Hepatocyte (in vitro differentiated cells): ENCODE measurements around the gene RNFT2. TPM values are rescaled to one million over a fixed set of nuclear protein-coding genes. Genes with fewer than 3 reads are reported as not detected.

ENCODE experiments used
- DNase-seq: peaks from one replicate; pipeline ENCODE4 v3.0.0-alpha.2; 2016; ENCODE audit warnings: low spot score
- H2AFZ ChIP-seq: fragments of 200-600 bp; sonication (generic); 2 replicates; pipeline ENCODE4 v1.6.0; 2016; ENCODE audit warnings: antibody characterized with exemption, mild to moderate bottlenecking
- H3K27ac ChIP-seq: fragments of 200-600 bp; sonication (generic); 2 replicates; pipeline ENCODE4 v1.5.1; 2016; ENCODE audit warnings: mild to moderate bottlenecking
- H3K27me3 ChIP-seq: fragments of 200-600 bp; sonication (generic); 2 replicates; pipeline ENCODE4 v1.6.1; 2016
- H3K36me3 ChIP-seq: fragments of 200-600 bp; sonication (generic); replicated peaks from 2 replicates; pipeline ENCODE4 v1.5.1; 2016; ENCODE audit warnings: low read depth; ENCODE audit not compliant: insufficient read depth
- H3K4me1 ChIP-seq: fragments of 200-600 bp; sonication (generic); 2 replicates; pipeline ENCODE4 v1.5.1; 2016; ENCODE audit warnings: mild to moderate bottlenecking, moderate library complexity; ENCODE audit not compliant: insufficient read depth
- H3K4me2 ChIP-seq: fragments of 200-600 bp; sonication (generic); 2 replicates; pipeline ENCODE4 v1.6.0; 2016
- H3K4me3 ChIP-seq: fragments of 200-600 bp; sonication (generic); 2 replicates; pipeline ENCODE4 v1.5.1; 2016; ENCODE audit warnings: mild to moderate bottlenecking
- H3K79me2 ChIP-seq: fragments of 200-600 bp; sonication (generic); 2 replicates; pipeline ENCODE4 v1.6.0; 2017; ENCODE audit warnings: mild to moderate bottlenecking
- H3K9me2 ChIP-seq: fragments of 200-600 bp; sonication (generic); replicated peaks from 2 replicates; pipeline ENCODE4 v1.6.0; 2017; ENCODE audit warnings: mild to moderate bottlenecking; ENCODE audit not compliant: insufficient read depth
- H3K9me3 ChIP-seq: fragments of 200-600 bp; sonication (generic); 2 replicates; pipeline ENCODE4 v1.5.1; 2016; ENCODE audit warnings: low read depth, mild to moderate bottlenecking
- H4K20me1 ChIP-seq: fragments of 200-600 bp; sonication (generic); 2 replicates; pipeline ENCODE4 v1.6.0; 2016; ENCODE audit warnings: mild to moderate bottlenecking; ENCODE audit not compliant: insufficient read depth, poor library complexity, severe bottlenecking
- CTCF ChIP-seq: fragments of 200-600 bp; sonication (generic); IDR thresholded peaks from 2 replicates; pipeline ENCODE4 v1.5.1; 2016; ENCODE audit warnings: antibody characterized with exemption, mild to moderate bottlenecking; ENCODE audit not compliant: poor library complexity
- EZH2 ChIP-seq: fragments of 200-600 bp; sonication (generic); IDR thresholded peaks from 2 replicates; pipeline ENCODE4 v1.6.1; 2016; ENCODE audit warnings: antibody characterized with exemption, mild to moderate bottlenecking, borderline replicate concordance
- EZH2phosphoT487 ChIP-seq: fragments of 200-600 bp; sonication (generic); IDR thresholded peaks from one replicate; pipeline ENCODE4 v1.6.1; 2018; ENCODE audit warnings: antibody characterized with exemption, mild to moderate bottlenecking, low read depth, moderate library complexity; ENCODE audit not compliant: unreplicated experiment, severe bottlenecking
- WGBS: methylation state at CpG from one replicate; pipeline ENCODE4 v1.1.6; 2016; ENCODE audit warnings: low lambda C conversion rate; ENCODE audit errors: missing lambda C conversion rate; 5-methylcytosine and 5-hydroxymethylcytosine counted together
- polyA plus RNA-seq: library from polyadenylated mRNA; unstranded; fragments of >200 nt; fragmentation: Nextera tagmentation; extraction: Ambion mirVana; gene quantifications from 2 replicates; pipeline ENCODE4 v1.2.1, GENCODE V29; 2016
- total RNA-seq: library from RNA; depleted of rRNA; stranded (reverse); fragments of >200 nt; gene quantifications from 2 replicates; pipeline ENCODE4 v1.2.3, GENCODE V29; 2014

The RNFT2 gene
- total and polyA plus RNA-seq, 2 experiments from 2014 or later: 1.5 to 2.9 TPM

GRCh38 chr12:116862167-116862566 lies 124.1 kb downstream of the RNFT2 start:
- Histone ChIP-seq H2AFZ (no peak overlapping the region), H3K4me1 (no peaks in the 10 kb centered on the region), H3K27me3 (peaks cover 14% of the 10 kb centered on the region), H3K36me3 (no peaks in the 10 kb centered on the region), H3K9me2 (no peaks in the 10 kb centered on the region), H3K27ac (no peak overlapping the region), H3K4me2 (no peak overlapping the region), H3K9me3 (no peaks in the 10 kb centered on the region), H3K4me3 (no peak overlapping the region), H4K20me1 (no peaks in the 10 kb centered on the region), H3K79me2 (no peaks in the 10 kb centered on the region)
- TF ChIP-seq CTCF: no peak
- TF ChIP-seq EZH2phosphoT487: no peak
- TF ChIP-seq EZH2: no peak
- WGBS: 98% methylated on average over 4 of the region's 4 CpGs
- DNase-seq: no peak

GRCh38 chr12:116863275-116863767 lies 125.2 kb downstream of the RNFT2 start:
- no peaks in the 10 kb centered on the region for H4K20me1 ChIP-seq
- no peak overlapping the region for H3K4me3 ChIP-seq
- H3K4me2 ChIP-seq: no peak overlapping the region
- peaks cover 14% of the 10 kb centered on the region for H3K27me3 ChIP-seq
- H3K4me1 ChIP-seq: no peaks in the 10 kb centered on the region
- H2AFZ ChIP-seq: no peak overlapping the region
- WGBS: 71% methylated on average over 6 of the region's 6 CpGs
- H3K36me3 ChIP-seq: no peaks in the 10 kb centered on the region
- H3K9me2 ChIP-seq: no peaks in the 10 kb centered on the region
- no peaks in the 10 kb centered on the region for H3K79me2 ChIP-seq
- H3K9me3 ChIP-seq: no peaks in the 10 kb centered on the region
- DNase-seq: peak; percentile 30
- no peak overlapping the region for H3K27ac ChIP-seq
- TF ChIP-seq EZH2phosphoT487 (no peak), CTCF (peak; percentile 24)

GRCh38 chr12:116864371-116865160 lies 126.5 kb downstream of the RNFT2 start:
- peaks cover 7% of the 10 kb centered on the region for H3K27me3 ChIP-seq
- DNase-seq: no peak
- no peaks in the 10 kb centered on the region for H3K36me3 ChIP-seq
- no peaks in the 10 kb centered on the region for H3K9me2 ChIP-seq
- H3K4me3 ChIP-seq: no peak overlapping the region
- H3K79me2 ChIP-seq: no peaks in the 10 kb centered on the region
- no peaks in the 10 kb centered on the region for H4K20me1 ChIP-seq
- 75% methylated on average over 13 of the region's 13 CpGs for WGBS
- H3K27ac ChIP-seq: no peak overlapping the region
- no peaks in the 10 kb centered on the region for H3K9me3 ChIP-seq
- H2AFZ ChIP-seq: no peak overlapping the region
- H3K4me2 ChIP-seq: no peak overlapping the region
- H3K4me1 ChIP-seq: no peaks in the 10 kb centered on the region
- TF ChIP-seq EZH2phosphoT487 (no peak), EZH2 (no peak), CTCF (no peak)
